HepG2 (cell line): Measurements from ENCODE around the gene TRANK1. TPM values are rescaled to one million over a fixed set of nuclear protein-coding genes. Genes with fewer than 3 reads are reported as not detected.

ENCODE experiments used
- ATF7 ChIP-seq, 2 experiments: fragments of 450-650 bp in 1 of 2; sonication (generic) in 1 of 2; formaldehyde crosslinking in 1 of 2; IDR thresholded peaks; 2 replicates each; pipeline versions ENCODE4 v1.4.0 to v1.6.1; 2016 to 2020; ENCODE audit warnings: antibody characterized with exemption in 1 of 2, mild to moderate bottlenecking in 1 of 2, missing genetic modification reagents in 1 of 2
- HES4 ChIP-seq: sonication (generic); formaldehyde crosslinking; IDR thresholded peaks from 2 replicates; pipeline ENCODE4 v1.9.0; 2021; ENCODE audit warnings: mild to moderate bottlenecking, missing genetic modification reagents, borderline replicate concordance
- KAT2B ChIP-seq: fragments of 150-350 bp; IDR thresholded peaks from 2 replicates; pipeline ENCODE4 v1.6.1; 2014; ENCODE audit warnings: low read depth, low read length, borderline replicate concordance
- LCORL ChIP-seq, 2 experiments: fragments of 450-650 bp in 1 of 2; sonication (generic) in 1 of 2; formaldehyde crosslinking in 1 of 2; IDR thresholded peaks; 2 replicates each; pipeline versions ENCODE4 v1.5.0 to v1.6.1; 2017 to 2020; ENCODE audit warnings: antibody characterized with exemption in 1 of 2, missing genetic modification reagents in 1 of 2
- ZNF160 ChIP-seq: sonication (generic); formaldehyde crosslinking; IDR thresholded peaks from 2 replicates; pipeline ENCODE4 v1.8.0; 2022; ENCODE audit warnings: mild to moderate bottlenecking, inconsistent platforms, missing genetic modification reagents
- ZNF556 ChIP-seq: sonication (generic); formaldehyde crosslinking; IDR thresholded peaks from 2 replicates; pipeline ENCODE4 v1.4.0; 2020; ENCODE audit warnings: mild to moderate bottlenecking, missing genetic modification reagents, borderline replicate concordance
- ZNF674 ChIP-seq: sonication (generic); formaldehyde crosslinking; IDR thresholded peaks from 2 replicates; pipeline ENCODE4 v1.5.0; 2020; ENCODE audit warnings: low read depth, mild to moderate bottlenecking, missing genetic modification reagents
- ZSCAN12 ChIP-seq: sonication (generic); formaldehyde crosslinking; IDR thresholded peaks from 2 replicates; pipeline ENCODE4 v1.9.0; 2021; ENCODE audit warnings: mild to moderate bottlenecking, missing genetic modification reagents
- polyA plus RNA-seq, 8 experiments: library from polyadenylated mRNA; depleted of rRNA in 3 of 8; stranded (reverse) in 7 of 8; unstranded in 1 of 8; fragments of >200 nt; fragmentation: Illumina TruSeq in 4 of 8; extraction: Trizol in 4 of 8; gene quantifications; 2 replicates each; pipeline versions ENCODE4 v1.2.1 to v1.2.3, GENCODE V29; 2011 to 2016; ENCODE audit warnings: low read depth in 4 of 8, missing spikeins in 1 of 8, mixed read lengths in 1 of 8; ENCODE audit not compliant: insufficient read depth in 1 of 8
- total RNA-seq, 5 experiments: library from RNA; depleted of rRNA; stranded (reverse); fragments of >200 nt; fragmentation: Illumina TruSeq; extraction: Trizol; gene quantifications; 2 replicates each; pipeline ENCODE4 v1.2.3, GENCODE V29; 2016; ENCODE audit warnings: low read depth in 1 of 5
- TF ChIP-seq, protein P1 (sequence below): sonication (generic); formaldehyde crosslinking; IDR thresholded peaks from 2 replicates; pipeline ENCODE4 v1.9.0; 2021; ENCODE audit warnings: mild to moderate bottlenecking, missing genetic modification reagents
- TF ChIP-seq, protein P2 (sequence below): sonication (generic); formaldehyde crosslinking; IDR thresholded peaks from 2 replicates; pipeline ENCODE4 v1.4.0; 2020; ENCODE audit warnings: missing genetic modification reagents, borderline replicate concordance
- TF ChIP-seq, protein P3 (sequence below), 2 experiments: sonication (generic) in 1 of 2; formaldehyde crosslinking in 1 of 2; IDR thresholded peaks; 2 replicates each; pipeline versions ENCODE4 v1.4.0 to v1.6.1; 2016 to 2020; ENCODE audit warnings: borderline replicate concordance in 1 of 2, low read depth in 1 of 2, mild to moderate bottlenecking in 1 of 2, missing genetic modification reagents in 1 of 2
- TF ChIP-seq, protein P4 (sequence below): IDR thresholded peaks from 2 replicates; pipeline ENCODE4 v1.6.1; 2016

TRANK1 gene
- total and polyA plus RNA-seq, 2 of the 13 experiments (the other 11 are each of a cell fraction or from before 2014, with no cell fraction given) = 0.13 to 0.32 TPM

DNA sequence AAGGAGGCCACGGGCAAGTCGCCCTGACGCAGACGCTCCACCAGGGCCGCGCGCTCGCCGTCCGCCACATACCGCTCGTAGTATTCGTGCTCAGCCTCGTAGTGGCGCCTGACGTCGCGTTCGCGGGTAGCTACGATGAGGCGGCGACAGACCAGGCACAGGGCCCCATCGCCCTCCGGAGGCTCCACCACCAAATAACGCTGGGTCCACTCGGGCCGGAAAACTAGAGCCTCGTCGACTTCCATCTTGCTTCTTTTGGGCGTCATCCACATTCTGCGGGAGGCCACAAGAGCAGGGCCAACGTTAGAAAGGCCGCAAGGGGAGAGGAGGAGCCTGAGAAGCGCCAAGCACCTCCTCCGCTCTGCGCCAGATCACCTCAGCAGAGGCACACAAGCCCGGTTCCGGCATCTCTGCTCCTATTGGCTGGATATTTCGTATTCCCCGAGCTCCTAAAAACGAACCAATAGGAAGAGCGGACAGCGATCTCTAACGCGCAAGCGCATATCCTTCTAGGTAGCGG lies 48.0 kb upstream of the TRANK1 start, which contains the start of gene EPM2AIP1 (continued):
- TF ChIP-seq, protein P1, sequence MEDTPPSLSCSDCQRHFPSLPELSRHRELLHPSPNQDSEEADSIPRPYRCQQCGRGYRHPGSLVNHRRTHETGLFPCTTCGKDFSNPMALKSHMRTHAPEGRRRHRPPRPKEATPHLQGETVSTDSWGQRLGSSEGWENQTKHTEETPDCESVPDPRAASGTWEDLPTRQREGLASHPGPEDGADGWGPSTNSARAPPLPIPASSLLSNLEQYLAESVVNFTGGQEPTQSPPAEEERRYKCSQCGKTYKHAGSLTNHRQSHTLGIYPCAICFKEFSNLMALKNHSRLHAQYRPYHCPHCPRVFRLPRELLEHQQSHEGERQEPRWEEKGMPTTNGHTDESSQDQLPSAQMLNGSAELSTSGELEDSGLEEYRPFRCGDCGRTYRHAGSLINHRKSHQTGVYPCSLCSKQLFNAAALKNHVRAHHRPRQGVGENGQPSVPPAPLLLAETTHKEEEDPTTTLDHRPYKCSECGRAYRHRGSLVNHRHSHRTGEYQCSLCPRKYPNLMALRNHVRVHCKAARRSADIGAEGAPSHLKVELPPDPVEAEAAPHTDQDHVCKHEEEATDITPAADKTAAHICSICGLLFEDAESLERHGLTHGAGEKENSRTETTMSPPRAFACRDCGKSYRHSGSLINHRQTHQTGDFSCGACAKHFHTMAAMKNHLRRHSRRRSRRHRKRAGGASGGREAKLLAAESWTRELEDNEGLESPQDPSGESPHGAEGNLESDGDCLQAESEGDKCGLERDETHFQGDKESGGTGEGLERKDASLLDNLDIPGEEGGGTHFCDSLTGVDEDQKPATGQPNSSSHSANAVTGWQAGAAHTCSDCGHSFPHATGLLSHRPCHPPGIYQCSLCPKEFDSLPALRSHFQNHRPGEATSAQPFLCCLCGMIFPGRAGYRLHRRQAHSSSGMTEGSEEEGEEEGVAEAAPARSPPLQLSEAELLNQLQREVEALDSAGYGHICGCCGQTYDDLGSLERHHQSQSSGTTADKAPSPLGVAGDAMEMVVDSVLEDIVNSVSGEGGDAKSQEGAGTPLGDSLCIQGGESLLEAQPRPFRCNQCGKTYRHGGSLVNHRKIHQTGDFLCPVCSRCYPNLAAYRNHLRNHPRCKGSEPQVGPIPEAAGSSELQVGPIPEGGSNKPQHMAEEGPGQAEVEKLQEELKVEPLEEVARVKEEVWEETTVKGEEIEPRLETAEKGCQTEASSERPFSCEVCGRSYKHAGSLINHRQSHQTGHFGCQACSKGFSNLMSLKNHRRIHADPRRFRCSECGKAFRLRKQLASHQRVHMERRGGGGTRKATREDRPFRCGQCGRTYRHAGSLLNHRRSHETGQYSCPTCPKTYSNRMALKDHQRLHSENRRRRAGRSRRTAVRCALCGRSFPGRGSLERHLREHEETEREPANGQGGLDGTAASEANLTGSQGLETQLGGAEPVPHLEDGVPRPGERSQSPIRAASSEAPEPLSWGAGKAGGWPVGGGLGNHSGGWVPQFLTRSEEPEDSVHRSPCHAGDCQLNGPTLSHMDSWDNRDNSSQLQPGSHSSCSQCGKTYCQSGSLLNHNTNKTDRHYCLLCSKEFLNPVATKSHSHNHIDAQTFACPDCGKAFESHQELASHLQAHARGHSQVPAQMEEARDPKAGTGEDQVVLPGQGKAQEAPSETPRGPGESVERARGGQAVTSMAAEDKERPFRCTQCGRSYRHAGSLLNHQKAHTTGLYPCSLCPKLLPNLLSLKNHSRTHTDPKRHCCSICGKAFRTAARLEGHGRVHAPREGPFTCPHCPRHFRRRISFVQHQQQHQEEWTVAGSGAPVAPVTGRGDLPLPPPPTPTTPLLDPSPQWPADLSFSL = no peak
- TF ChIP-seq, protein P2, sequence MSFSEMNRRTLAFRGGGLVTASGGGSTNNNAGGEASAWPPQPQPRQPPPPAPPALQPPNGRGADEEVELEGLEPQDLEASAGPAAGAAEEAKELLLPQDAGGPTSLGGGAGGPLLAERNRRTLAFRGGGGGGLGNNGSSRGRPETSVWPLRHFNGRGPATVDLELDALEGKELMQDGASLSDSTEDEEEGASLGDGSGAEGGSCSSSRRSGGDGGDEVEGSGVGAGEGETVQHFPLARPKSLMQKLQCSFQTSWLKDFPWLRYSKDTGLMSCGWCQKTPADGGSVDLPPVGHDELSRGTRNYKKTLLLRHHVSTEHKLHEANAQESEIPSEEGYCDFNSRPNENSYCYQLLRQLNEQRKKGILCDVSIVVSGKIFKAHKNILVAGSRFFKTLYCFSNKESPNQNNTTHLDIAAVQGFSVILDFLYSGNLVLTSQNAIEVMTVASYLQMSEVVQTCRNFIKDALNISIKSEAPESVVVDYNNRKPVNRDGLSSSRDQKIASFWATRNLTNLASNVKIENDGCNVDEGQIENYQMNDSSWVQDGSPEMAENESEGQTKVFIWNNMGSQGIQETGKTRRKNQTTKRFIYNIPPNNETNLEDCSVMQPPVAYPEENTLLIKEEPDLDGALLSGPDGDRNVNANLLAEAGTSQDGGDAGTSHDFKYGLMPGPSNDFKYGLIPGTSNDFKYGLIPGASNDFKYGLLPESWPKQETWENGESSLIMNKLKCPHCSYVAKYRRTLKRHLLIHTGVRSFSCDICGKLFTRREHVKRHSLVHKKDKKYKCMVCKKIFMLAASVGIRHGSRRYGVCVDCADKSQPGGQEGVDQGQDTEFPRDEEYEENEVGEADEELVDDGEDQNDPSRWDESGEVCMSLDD (CRISPR knock-in tag) = peak; percentile 40; the same call in 1 of the 2 replicates
- no peak for TF ChIP-seq ZNF160
- TF ChIP-seq LCORL (IDR thresholded peaks at IDR 0.05) = peak; percentile 42; the same call in 1 of the 2 replicates
- 0 out of 2 replicates have a peak, but pooled peaks have one; percentile 14 for TF ChIP-seq LCORL (CRISPR knock-in tag; IDR thresholded peaks at IDR 0.05)
- no peak for TF ChIP-seq KAT2B
- TF ChIP-seq HES4 = peak; percentile 93; the same call in 1 of the 2 replicates
- TF ChIP-seq ZSCAN12 = peak; percentile 71; the same call in 1 of the 2 replicates
- no peak for TF ChIP-seq ATF7 (IDR thresholded peaks at IDR 0.05)
- TF ChIP-seq ATF7 (CRISPR knock-in tag; IDR thresholded peaks at IDR 0.05) = no peak
- TF ChIP-seq, protein P3, sequence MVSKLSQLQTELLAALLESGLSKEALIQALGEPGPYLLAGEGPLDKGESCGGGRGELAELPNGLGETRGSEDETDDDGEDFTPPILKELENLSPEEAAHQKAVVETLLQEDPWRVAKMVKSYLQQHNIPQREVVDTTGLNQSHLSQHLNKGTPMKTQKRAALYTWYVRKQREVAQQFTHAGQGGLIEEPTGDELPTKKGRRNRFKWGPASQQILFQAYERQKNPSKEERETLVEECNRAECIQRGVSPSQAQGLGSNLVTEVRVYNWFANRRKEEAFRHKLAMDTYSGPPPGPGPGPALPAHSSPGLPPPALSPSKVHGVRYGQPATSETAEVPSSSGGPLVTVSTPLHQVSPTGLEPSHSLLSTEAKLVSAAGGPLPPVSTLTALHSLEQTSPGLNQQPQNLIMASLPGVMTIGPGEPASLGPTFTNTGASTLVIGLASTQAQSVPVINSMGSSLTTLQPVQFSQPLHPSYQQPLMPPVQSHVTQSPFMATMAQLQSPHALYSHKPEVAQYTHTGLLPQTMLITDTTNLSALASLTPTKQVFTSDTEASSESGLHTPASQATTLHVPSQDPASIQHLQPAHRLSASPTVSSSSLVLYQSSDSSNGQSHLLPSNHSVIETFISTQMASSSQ (IDR thresholded peaks at IDR 0.05; ENCODE audit: low read depth) = no peak
- TF ChIP-seq, protein P3 (CRISPR knock-in tag; IDR thresholded peaks at IDR 0.05; ENCODE audit: borderline replicate concordance) = no peak
- no peak for TF ChIP-seq ZNF674 (CRISPR knock-in tag)
- TF ChIP-seq ZNF556 (CRISPR knock-in tag) = no peak; the same call in 1 of the 2 replicates
- TF ChIP-seq, protein P4, sequence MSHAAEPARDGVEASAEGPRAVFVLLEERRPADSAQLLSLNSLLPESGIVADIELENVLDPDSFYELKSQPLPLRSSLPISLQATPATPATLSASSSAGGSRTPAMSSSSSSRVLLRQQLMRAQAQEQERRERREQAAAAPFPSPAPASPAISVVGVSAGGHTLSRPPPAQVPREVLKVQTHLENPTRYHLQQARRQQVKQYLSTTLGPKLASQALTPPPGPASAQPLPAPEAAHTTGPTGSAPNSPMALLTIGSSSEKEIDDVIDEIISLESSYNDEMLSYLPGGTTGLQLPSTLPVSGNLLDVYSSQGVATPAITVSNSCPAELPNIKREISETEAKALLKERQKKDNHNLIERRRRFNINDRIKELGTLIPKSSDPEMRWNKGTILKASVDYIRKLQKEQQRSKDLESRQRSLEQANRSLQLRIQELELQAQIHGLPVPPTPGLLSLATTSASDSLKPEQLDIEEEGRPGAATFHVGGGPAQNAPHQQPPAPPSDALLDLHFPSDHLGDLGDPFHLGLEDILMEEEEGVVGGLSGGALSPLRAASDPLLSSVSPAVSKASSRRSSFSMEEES (CRISPR knock-in tag) = peak; percentile 47; the same call in 1 of the 2 replicates
